Measurements from ENCODE around the gene MMADHC.
"Not testable (repeated sequence)": the region's sequence is repeated elsewhere in the genome, so short reads cannot be mapped to it uniquely, and the experiment has no call there.

MMADHC gene

GRCh38 chr2:149595056-149595963 is 7.7 kb upstream of the MMADHC start:
- no peak for DNase-seq (ENCODE audit: low read depth in 2 of 2)

- DNase-seq (ENCODE audit: low read depth in 2 of 2): no peak
Measured at GRCh38 chr2:149594411-149594810, 6.8 kb upstream of the MMADHC start.

- no peak for DNase-seq (ENCODE audit: low read depth in 2 of 2)
Measured at GRCh38 chr2:149587950-149588487, 444 bp upstream of the MMADHC start.

GRCh38 chr2:149586898-149587219 is 716 bp downstream of the MMADHC start:
- DNase-seq (ENCODE audit: low read depth in 2 of 2): no peak

GRCh38 chr2:149586063-149586462 is 1.5 kb downstream of the MMADHC start:
- no peak for DNase-seq (ENCODE audit: low read depth in 2 of 2)

- DNase-seq (ENCODE audit: low read depth in 2 of 2): no peak
Measured at GRCh38 chr2:149585166-149585885, 2.2 kb downstream of the MMADHC start.

GRCh38 chr2:149579972-149580882 is 7.3 kb downstream of the MMADHC start:
- DNase-seq (ENCODE audit: low read depth in 2 of 2): no peak

GRCh38 chr2:149577269-149577668 is 10.3 kb downstream of the MMADHC start:
- DNase-seq (ENCODE audit: low read depth in 2 of 2): no peak

GRCh38 chr2:149575752-149576151 is 11.8 kb downstream of the MMADHC start:
- DNase-seq (ENCODE audit: low read depth in 2 of 2): no peak

- DNase-seq (ENCODE audit: low read depth in 2 of 2): no peak
Measured at GRCh38 chr2:149575277-149575676, 12.3 kb downstream of the MMADHC start.

GRCh38 chr2:149573760-149574159 is 13.8 kb downstream of the MMADHC start:
- no peak for DNase-seq (ENCODE audit: low read depth in 2 of 2)

- no peak for DNase-seq (ENCODE audit: low read depth in 2 of 2)
Measured at GRCh38 chr2:149572102-149572953, 15.2 kb downstream of the MMADHC start.

- DNase-seq (ENCODE audit: low read depth in 2 of 2): no peak
Measured at GRCh38 chr2:149568138-149568537, 19.4 kb downstream of the MMADHC start.

- DNase-seq (ENCODE audit: low read depth in 2 of 2): no peak
Measured at GRCh38 chr2:149566652-149567051, 20.9 kb downstream of the MMADHC start.

GRCh38 chr2:149565625-149566024 is 21.9 kb downstream of the MMADHC start:
- DNase-seq (ENCODE audit: low read depth in 2 of 2): not testable (repeated sequence)

- no peak for DNase-seq (ENCODE audit: low read depth in 2 of 2)
Measured at GRCh38 chr2:149564983-149565382, 22.6 kb downstream of the MMADHC start.

GRCh38 chr2:149564097-149564496 is 23.5 kb downstream of the MMADHC start:
- DNase-seq (ENCODE audit: low read depth in 2 of 2): no peak

- no peak for DNase-seq (ENCODE audit: low read depth in 2 of 2)
Measured at GRCh38 chr2:149562324-149562723, 25.3 kb downstream of the MMADHC start.

- peak in 1 of 2 donors; percentile 5 for DNase-seq (ENCODE audit: low read depth in 2 of 2)
Measured at GRCh38 chr2:149561309-149561926, 26.2 kb downstream of the MMADHC start.

- DNase-seq (ENCODE audit: low read depth in 2 of 2): no peak
Measured at GRCh38 chr2:149559341-149560068, 28.1 kb downstream of the MMADHC start.

All from stimulated activated CD4-positive, alpha-beta T cell treated with anti-CD3 and anti-CD28 coated beads, Interleukin-4, amount 100 ng/mL, for 48 hours (primary cell).